H54 (cell line): Measurements from ENCODE around the gene METTL16.

Source experiments
- DNase-seq: peaks from one replicate; pipeline ENCODE4 v3.0.0; 2011; ENCODE audit warnings: low spot score, mixed read lengths; ENCODE audit not compliant: insufficient read length
- FAIRE-seq: peaks from 3 replicates; lab custom pipeline; 2011; peaks lifted over from hg19 to GRCh38; lab: Jason Lieb, UNC
- POLR2A ChIP-seq: IDR thresholded peaks from 2 replicates; pipeline ENCODE4 v1.6.1; 2011; ENCODE audit warnings: low read depth, mild to moderate bottlenecking, low read length

Gene METTL16

GRCh38 chr17:2395258-2396181 is 116.2 kb downstream of the METTL16 start:
- FAIRE-seq (no peak), DNase-seq (no peak)
- TF ChIP-seq POLR2A: no peak

- no peak for TF ChIP-seq POLR2A
- FAIRE-seq: no peak
- DNase-seq: no peak
Observed at GRCh38 chr17:2394775-2395201, 116.9 kb downstream of the METTL16 start.

GRCh38 chr17:2393954-2394749 is 117.5 kb downstream of the METTL16 start:
- no peak for DNase-seq
- FAIRE-seq: no peak
- TF ChIP-seq POLR2A: no peak; the same call in none of the 2 replicates

- TF ChIP-seq POLR2A: peak; percentile 36
- FAIRE-seq: no peak
- peak; percentile 86 for DNase-seq
Observed at GRCh38 chr17:2393174-2393953, 118.3 kb downstream of the METTL16 start.

GRCh38 chr17:2392252-2393173 is 119.2 kb downstream of the METTL16 start:
- peak; percentile 95 for DNase-seq
- FAIRE-seq: no peak
- peak; percentile 32; the same call in 1 of the 2 replicates for TF ChIP-seq POLR2A

GRCh38 chr17:2391597-2392251 is 120.0 kb downstream of the METTL16 start:
- FAIRE-seq (no peak), DNase-seq (no peak)
- TF ChIP-seq POLR2A: no peak

- DNase-seq (no peak), FAIRE-seq (no peak)
- no peak for TF ChIP-seq POLR2A
Observed at GRCh38 chr17:2390199-2390836, 121.4 kb downstream of the METTL16 start.

GRCh38 chr17:2388683-2389055 is 123.0 kb downstream of the METTL16 start:
- no peak for FAIRE-seq
- DNase-seq: no peak
- TF ChIP-seq POLR2A: no peak

- FAIRE-seq (no peak), DNase-seq (no peak)
- TF ChIP-seq POLR2A: no peak
Observed at GRCh38 chr17:2388020-2388682, 123.5 kb downstream of the METTL16 start.

GRCh38 chr17:2387086-2388019 is 124.3 kb downstream of the METTL16 start:
- TF ChIP-seq POLR2A: no peak
- no peak for FAIRE-seq
- DNase-seq: no peak
